Measurements from ENCODE around the gene GLOD4.
"Not testable (repeated sequence)": the region's sequence is repeated elsewhere in the genome, so short reads cannot be mapped to it uniquely, and the experiment has no call there.

Gene GLOD4

DNA sequence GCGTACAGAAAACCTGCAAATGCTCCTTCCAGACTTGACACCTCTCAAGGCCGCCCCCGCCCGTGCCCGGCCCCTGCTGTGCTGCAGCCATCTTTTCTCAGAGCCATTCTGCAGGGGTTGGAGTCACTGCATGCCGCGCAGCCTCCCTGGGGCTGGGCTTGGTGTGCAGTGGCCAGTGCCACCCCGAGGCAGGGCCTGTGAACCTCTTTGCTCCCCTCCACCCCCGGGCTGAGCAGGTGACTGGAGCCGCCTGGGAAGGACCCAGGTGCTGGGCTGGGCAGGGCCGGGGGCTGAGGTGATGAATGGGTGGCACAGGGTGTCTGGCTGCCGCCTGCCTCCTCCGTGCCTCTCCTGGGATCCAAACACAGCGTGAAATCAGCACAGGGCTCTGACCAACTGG, 20.4 kb upstream of the GLOD4 start:
- no peak for DNase-seq

DNA sequence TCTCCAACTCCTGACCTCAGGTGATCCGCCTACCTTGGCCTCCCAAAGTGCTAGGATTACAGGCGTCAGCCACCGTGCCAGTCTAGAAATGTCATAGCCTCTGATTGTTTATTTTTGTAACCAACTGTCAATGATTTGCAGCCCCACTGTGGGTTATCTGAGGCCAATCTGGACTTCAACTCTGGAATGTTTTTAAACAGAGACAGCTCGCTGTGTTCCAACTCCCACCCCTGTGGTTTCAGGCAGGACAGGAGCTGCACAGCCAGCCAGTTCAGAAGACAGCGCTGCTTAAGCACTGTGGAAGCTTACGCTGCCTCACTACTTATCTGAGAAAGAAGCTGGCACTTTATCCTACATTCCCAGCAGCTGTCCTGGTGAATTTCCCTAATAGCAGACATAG, 19.6 kb upstream of the GLOD4 start:
- DNase-seq = no peak

DNA sequence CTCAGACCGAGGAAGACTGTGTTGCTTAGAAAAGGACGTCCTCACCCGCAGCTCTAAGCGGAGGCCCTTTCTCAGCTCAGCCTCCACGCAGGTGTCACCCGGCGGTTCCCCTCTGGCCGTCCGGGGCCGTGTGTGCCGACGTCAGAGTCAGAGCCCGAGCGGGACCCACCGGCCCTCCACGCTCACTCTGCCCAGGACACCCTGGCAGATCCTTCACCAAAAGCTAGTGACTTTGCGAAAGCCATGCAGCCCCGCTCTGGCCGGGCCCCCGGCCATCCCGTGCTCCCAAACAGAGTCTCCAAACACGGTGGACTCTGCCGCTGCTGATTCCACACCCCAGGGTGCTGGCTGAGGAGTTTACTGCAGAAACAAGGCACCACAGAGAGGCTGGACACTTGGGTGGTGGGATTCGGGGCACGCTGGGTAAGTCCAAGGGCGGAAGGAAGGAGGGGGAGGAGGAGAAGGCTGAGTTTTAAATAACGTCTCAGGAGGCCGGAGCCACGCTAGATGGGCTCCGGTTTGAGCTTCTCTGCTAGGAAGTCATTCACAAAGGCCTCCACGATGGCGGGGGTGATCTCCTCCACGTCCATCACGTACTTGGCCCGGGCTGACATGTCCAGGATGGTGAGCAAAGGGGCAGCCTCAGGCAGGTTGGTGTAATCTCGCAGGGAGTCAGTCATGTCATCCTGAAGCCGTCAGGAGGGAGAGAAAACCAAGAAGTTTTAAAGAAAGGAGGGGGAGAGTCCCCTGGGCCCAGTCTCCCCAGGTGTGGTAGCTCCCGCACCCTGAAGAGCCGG, 18.6 kb upstream of the GLOD4 start:
- no peak for DNase-seq

DNA sequence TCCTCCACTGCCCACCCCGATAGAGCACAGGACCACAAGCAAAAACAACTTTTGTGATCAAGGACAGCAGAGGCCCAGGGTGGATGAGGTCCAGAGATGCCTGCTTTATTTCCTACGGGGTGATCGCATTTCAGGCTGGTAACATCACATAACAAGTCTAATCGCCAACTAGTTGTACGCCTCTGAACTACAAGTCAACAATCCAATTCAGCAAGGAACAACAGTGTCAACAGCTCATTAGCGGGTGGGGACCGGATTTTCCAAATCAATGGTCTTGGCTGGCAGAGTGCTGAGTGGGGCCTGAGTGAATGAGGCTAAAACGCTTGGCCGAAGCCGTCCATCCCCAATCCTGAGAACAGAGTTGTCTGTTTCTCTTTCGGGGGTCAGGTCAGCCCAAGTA, 17.2 kb upstream of the GLOD4 start:
- DNase-seq = no peak

DNA sequence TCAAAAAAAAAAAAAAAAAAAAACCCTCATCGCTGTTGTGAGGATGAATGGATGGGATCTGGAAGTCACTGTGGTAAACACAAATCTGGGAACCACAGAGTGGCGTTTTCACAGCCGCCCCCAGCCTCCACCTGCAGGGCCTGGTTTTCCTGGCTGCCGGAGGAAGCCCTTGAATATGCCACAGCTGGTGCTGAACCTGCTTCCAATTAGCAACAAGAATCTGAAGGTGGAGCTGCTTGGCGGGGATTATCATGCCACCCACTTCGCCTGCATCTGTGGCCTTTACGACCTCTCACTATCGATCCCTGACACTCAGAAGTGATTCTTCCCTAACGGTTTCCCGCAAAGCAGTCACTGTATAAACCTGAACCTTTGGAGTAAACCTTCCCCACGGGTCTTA, 16.2 kb upstream of the GLOD4 start:
- peak; percentile 18 for DNase-seq

DNA sequence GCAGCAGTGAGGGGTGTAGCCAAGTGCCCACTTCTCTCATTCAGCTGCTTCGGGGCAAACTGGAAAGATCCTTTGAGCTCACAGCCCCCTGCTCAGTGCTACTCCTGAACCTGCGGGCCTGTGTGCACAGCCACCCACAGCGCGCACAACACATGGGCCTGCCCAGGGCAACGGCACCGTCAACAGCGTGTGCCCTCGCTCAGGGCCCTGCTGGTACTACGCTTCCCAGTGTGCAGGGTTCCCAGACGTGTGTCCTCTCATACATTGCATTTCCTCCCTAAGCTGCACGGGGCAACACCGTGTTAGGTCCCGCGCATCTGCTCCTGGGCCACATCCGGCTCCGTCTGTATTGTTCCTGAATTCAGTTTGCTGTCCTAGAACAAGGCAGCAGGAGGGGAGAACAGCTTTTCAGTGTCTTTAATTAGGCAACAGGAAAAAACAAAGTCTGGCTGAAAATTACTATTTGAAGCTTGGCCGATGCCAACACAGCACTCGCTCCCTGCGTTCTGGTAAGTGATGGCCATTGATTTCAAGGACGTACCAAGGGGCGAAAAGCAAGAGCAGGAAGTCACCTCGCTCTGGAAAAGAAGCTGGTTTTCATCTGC, 15.3 kb upstream of the GLOD4 start:
- no peak for DNase-seq

DNA sequence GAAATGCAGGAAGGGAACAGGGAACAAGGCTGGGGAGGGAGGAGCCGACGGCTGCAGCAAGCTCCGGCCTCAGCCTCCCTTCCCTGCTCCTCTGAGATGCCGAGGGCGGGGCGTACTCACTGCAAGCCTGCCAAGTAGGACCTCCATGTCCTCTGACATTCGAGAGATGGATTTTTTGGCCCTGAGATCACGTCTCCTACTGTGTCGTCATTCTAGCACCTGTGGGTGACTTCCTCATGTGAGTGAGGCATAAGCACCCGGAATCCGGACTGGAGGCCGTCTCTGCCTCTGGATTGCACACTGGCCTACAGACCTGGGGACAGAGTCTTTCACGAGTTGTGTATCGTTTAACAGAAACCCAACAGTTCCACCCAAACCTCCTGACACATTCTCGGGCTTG, 14.5 kb upstream of the GLOD4 start:
- no peak for DNase-seq

DNA sequence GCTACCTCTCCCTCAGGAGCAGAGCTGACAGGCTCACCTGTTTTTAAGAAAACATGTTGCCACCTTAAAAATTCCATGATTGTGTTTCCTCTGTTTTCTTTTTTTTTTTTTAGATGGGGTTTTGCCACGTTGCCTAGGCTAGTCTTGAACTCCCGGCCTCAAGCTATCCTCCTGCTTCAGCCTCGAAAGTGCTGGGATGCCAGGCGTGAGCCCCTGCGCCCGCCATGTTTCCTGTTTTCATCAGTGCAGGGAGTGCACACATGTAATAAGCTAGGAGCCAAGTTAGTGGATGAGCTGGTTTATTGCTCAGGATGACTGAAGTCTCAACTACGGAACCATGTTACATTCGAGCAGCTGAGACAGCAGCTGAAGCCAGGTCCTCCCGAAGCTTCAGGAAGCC, 13.6 kb upstream of the GLOD4 start:
- no peak for DNase-seq

DNA sequence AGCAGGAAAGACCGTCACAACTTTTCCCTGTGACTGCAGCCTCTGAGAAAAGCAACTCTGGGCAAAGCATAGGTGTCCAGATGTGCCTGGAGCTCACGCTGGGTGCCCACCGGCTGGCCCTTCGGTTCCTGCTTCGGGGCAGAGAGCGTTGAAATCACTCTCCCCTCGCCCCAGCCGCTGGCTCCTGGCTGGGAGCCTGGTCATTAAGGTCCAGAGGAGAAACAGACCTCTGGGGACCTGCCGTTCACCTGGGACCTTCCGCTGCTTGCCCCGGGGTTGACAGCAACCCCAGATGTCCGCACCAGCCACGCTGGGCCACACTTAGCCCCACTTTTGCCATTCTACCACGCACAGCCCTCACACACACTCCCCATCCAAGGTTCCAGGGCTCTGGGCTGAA, 13.2 kb upstream of the GLOD4 start:
- no peak for DNase-seq

DNA sequence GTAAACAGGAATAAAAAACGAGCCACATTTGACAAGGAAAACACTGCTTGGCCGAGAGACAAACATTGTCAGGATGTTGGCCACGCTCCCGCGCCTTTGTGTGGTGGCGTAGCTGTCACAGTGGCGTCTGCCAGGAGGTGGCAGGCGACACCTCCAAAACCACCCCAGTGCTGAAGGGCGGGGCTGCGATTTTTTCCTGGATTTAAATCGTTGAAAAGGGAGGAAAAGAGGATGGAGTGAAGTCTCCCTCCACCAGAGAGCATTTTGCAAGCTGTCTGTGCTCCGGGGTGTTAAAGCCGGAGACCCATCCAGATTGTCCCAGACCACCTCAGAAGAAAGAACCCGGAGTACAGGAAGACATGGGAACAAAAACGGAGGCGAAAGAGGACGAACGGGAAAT, 12.8 kb upstream of the GLOD4 start:
- DNase-seq = peak; percentile 71

DNA sequence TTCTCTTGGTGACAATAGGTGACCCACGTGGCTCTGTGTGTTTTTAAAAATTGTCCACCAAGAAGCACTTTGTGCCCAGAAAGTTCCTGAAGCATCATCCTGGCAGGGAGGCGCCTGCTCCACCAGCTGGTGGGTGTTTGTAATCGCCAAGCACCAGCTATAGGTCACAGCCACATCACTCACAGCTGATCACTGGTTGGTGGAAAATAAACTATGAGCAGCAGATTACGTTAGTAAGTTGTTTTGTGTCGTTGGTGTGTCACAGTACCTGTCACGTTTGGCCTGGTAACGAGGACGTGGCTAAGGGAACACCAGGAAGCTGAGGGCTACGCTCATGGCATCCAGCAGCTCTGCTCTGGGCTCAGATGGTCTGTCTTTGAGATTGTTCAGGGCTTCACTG, 10.2 kb upstream of the GLOD4 start:
- no peak for DNase-seq

DNA sequence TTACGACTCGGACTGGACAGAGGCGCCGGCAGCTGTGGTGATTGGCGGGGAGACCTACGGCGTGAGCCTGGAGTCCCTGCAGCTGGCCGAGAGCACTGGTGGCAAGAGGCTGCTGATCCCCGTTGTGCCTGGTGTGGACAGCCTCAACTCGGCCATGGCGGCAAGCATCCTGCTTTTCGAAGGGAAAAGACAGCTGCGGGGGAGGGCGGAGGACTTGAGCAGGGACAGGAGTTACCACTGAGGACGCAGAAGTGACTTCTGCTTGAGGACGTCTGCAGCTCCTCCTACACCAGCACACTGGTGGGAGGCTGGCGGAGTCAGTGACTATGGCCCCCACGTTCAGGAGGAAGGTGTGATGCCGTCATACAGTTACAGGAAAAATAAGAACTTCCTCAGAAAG, 9.7 kb upstream of the GLOD4 start:
- DNase-seq = no peak

DNA sequence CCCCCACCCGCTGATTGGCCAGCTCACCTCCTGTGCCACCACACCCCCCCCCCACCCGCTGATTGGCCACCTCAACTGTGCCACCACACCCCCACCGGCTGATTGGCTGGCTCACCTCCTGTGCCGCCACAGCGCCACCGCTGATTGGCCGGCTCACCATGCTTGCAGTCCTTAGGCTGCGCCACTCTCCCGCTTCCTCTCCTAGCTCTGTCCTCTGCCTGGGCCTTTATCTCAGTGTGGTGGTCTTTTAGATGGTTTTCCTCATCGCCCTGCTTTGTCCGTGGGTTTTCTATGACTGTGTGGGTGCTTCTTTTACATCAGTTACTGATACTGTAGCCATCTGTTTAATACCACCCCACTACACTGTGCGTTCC, 8.8 kb upstream of the GLOD4 start:
- DNase-seq = not testable (repeated sequence)

DNA sequence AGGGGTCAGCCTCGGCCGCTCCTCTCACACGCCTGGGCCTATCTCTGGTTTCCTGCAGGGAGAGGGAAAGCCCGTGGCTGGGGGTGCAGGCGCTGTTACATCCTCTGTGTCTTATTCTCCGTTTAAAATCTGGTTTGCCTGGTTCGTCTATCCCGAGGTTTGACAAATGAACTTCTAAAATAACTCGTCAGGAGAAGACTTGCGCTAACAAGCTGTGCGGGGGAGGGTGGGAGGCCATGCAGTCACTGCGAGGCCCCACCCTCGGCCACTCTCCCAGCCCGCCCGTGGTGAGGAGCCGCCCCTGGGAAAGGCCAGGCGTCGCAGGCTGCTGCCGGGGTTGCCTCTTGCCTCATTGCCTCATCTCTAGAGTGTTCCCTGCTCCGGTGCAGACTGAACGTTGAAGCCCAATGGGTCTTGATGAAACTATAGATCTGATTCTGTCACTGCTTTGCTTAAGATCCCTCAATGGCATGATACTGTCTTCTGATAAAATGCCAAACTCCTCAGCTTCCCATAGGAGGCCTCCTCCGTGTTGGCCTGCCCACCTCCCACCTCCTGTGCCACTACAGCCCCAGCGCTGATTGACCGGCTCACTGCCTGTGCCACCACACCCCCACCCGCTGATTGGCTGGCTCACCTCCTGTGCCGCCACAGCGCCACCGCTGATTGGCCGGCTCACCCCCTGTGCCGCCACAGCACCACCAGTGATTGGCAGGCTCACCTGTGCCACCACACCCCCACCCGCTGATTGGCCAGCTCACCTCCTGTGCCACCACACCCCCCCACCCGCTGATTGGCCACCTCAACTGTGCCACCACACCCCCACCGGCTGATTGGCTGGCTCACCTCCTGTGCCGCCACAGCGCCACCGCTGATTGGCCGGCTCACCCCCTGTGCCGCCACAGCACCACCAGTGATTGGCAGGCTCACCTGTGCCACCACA, 8.1 kb upstream of the GLOD4 start:
- not testable (repeated sequence) for DNase-seq

DNA sequence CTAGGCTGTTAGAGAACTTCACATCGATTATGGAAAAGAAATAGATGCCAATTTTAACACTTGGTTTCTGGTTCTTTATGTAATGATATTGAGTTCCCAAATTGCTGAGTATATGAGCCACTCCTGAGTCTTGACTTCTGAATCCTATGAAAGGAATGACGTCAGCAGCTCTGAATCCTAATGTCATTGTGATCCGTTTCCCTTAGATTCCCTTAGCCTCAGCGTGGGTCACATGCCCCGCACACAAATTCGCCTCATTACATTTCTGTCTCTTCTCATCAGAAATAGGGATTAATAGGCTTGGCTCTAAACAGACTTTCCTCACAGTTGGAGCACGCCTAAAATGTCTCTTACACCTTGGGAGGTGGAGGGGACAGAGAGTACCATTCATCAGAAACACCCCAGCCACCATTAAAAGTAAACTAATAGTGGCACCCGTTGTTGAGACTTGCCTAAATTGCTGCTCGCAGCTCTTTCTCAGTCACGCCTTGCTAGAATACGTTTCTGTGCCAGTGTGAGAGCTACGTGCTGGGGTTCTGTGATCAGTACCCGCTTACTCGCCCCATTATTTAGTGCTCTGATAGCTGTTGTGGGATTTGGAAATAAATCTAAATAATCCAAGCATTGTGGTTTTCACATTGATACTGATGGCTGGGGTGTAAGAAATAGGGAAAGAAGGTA, 7.2 kb upstream of the GLOD4 start:
- DNase-seq = no peak

DNA sequence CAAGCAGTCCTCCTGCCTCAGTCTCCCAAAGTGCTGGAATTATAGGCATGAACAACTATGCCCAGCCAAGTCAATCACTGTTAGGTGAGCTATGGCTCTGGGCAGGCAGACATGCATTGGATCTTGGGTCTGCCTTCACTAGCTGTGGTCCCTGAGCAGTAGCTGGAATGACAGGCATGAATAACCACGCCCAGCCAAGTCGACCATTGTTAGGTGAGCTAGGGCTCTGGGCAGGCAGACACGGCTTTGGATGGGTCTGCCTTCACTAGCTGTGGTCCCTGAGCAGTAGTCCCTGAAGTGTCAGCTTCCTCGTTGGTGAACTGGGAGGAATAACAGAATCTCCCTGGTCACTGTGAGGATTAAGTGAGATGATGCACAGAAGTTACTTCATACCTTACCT, 6.5 kb upstream of the GLOD4 start:
- DNase-seq = no peak

DNA sequence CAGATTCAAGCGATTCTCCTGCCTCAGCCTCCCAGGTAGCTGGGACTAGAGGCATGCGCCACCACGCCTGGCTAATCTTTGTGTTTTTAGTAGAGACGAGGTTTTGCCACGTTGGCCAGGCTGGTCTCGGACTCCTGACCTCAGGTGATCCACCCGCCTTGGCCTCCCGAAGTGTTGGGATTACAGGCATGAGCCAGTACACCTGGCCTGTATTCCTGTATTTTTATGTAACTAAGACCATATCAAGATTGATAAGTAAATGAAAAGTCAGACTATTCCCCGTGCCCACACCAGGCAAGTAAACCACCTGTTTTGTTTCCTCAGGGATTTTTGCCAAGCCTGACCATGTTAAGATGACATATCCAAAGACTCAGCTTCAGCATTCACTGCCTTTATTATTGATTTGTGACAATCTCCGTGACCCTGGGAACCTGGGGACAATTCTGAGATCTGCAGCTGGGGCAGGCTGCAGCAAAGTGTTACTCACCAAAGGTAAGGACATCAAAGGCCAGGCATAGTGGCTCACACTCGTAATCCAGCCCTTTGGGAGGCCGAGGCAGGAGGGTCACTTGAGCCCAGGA, 5.7 kb upstream of the GLOD4 start:
- DNase-seq = no peak

DNA sequence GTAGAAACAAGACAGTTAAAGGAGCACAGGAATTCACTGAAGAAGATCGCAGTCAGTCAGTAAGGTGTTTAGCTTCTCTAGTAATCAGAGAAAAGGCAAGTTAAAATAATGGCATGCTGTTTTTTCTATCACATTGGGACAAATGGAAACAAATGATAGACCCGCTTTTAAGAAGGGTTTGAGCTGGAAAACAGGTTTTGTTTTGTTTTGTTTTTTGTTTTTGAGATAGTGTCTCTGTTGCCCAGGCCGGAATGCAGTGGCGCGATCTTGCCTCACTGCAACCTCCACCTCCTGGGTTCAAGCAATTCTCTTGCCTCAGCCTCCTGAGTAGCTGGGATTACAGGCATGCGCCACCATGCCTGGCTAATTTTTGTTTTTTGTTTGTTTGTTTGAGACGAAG, 3.8 kb upstream of the GLOD4 start:
- not testable (repeated sequence) for DNase-seq

DNA sequence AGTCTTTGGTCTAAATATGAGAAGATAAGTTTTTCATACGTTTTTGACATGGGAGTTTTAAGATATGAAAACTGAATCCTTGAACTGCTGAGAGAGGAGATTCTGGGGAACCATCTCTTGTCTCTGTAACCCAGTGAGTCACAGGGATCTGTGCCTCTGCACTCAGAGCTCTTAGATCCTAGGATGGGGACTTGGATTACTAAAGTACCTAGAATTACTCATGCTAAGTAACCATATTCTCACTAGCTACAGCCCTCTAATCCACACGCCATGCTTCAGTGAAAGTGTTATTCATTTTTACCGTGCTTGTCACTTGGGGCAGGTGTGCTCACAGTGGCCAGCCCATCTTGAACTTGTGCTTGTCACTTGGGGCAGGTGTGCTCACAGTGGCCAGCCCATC, 2.1 kb upstream of the GLOD4 start:
- no peak for DNase-seq

DNA sequence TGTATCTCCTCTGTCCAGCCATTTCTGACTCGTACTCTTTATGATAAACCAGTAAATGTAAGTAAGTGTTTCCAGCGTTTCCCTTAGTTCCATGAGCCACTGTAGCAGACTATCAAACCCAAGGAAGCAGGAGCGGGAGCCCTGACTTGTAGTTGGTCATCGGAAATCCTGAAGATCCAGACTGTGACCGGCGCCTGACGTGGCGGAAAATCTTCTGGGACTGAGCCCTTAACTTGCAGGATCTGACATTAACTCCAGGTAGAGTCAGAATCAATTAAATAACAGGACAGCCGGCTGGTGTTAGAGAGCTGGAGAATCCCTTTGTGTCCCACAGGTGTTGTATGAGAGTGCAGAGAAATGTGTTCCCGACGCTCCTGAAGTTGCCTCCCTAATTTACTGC, 4.0 kb downstream of the GLOD4 start:
- no peak for DNase-seq

DNA sequence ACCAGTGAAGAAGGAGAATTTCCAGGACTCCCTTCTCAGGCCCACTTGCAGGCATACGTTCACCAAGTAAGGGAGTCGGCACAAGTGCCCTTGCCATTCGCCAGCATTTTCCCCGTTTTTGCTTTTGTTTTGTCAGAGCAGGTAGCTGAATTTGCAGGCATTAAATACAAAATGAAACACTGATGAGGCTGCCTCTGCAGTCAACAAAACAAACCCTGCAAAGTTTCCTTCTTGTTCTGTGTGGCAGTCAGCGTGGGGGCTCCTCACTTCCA, 7.8 kb downstream of the GLOD4 start:
- no peak for DNase-seq

DNA sequence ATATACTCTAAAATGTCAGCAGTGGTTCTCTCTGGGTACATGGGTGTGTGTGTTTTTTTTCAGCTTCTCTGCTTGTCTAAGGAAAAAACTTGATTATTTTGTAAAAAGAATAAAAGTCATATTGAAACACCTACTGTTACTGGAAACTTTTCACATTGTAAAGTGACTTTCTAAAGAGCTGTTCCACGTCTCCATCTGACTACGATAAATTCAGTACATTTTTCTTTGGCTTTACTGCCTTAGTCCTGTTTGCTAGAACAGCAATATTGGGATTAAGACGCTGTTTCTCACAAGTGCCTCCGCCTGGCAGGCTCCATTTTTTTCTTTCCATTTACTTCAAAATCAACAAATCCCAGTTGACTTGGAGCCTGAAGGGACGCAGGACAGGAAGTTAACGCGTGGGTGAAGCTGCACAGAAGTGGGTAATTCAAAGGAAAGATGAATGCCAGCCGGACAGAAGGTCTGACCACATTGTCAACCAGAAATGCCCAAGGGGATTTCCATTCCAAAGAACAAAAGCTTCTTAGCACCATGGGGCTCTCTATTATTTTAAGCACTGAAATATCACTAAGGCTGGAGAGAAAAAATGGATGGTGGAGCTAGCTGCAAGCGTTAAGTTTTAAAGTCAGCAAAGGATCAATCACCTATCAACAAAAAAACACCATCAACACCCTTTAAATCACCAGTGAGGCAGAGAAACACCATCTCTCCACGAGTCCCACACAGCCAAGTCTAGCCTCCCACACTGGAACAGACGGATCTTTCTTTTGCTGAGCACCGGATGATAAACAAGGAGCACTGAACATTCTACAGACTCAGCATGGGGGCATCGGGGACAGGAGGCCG, 8.4 kb downstream of the GLOD4 start:
- DNase-seq = no peak
